ENCODE data around the gene ELMOD1. TPM values are rescaled to one million over a fixed set of nuclear protein-coding genes. Genes with fewer than 3 reads are reported as not detected.

The ELMOD1 gene
- total RNA-seq, 4 donors from 2014 or later, result not detected

- WGBS, 2 donors, result 54 to 77% methylated on average over 3 of the region's 3 CpGs
- no peaks in the 10 kb centered on the region for H3K9me3 ChIP-seq
- no peak overlapping the region for H3K27ac ChIP-seq
- no peaks in the 10 kb centered on the region for H3K36me3 ChIP-seq
- H3K4me1 ChIP-seq, result peaks cover 0 to 4% (median 0%) of the 10 kb centered on the region in 3 donors
- DNase-seq, result no peak
- H3K27me3 ChIP-seq, result peaks cover 0 to 8% (median 0%) of the 10 kb centered on the region in 4 donors
- no peak for TF ChIP-seq POLR2A (IDR thresholded peaks at IDR 0.05)
- TF ChIP-seq, protein P1, sequence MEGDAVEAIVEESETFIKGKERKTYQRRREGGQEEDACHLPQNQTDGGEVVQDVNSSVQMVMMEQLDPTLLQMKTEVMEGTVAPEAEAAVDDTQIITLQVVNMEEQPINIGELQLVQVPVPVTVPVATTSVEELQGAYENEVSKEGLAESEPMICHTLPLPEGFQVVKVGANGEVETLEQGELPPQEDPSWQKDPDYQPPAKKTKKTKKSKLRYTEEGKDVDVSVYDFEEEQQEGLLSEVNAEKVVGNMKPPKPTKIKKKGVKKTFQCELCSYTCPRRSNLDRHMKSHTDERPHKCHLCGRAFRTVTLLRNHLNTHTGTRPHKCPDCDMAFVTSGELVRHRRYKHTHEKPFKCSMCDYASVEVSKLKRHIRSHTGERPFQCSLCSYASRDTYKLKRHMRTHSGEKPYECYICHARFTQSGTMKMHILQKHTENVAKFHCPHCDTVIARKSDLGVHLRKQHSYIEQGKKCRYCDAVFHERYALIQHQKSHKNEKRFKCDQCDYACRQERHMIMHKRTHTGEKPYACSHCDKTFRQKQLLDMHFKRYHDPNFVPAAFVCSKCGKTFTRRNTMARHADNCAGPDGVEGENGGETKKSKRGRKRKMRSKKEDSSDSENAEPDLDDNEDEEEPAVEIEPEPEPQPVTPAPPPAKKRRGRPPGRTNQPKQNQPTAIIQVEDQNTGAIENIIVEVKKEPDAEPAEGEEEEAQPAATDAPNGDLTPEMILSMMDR (IDR thresholded peaks at IDR 0.05), result no peak
- no peak overlapping the region for H3K4me3 ChIP-seq
- intact Hi-C loops (cut with DNase I), result no loop called here
Measured at GRCh38 chr11:107707215-107707671, 116.3 kb downstream of the ELMOD1 start.

- Histone ChIP-seq H3K36me3 (no peaks in the 10 kb centered on the region), H3K4me1 (peaks cover 0 to 4% (median 0%) of the 10 kb centered on the region in 3 donors), H3K4me3 (no peak overlapping the region), H3K27me3 (peaks cover 0 to 6% (median 0%) of the 10 kb centered on the region in 4 donors), H3K9me3 (no peaks in the 10 kb centered on the region), H3K27ac (no peak overlapping the region)
- DNase-seq, result no peak
- 23 to 73% methylated on average over 4 of the region's 4 CpGs for WGBS, 2 donors
- intact Hi-C loops (cut with DNase I), result no loop called here
- TF ChIP-seq, protein P1 (IDR thresholded peaks at IDR 0.05), result no peak
- TF ChIP-seq POLR2A (IDR thresholded peaks at IDR 0.05), result no peak
Measured at GRCh38 chr11:107707807-107708206, 116.9 kb downstream of the ELMOD1 start.

DNA sequence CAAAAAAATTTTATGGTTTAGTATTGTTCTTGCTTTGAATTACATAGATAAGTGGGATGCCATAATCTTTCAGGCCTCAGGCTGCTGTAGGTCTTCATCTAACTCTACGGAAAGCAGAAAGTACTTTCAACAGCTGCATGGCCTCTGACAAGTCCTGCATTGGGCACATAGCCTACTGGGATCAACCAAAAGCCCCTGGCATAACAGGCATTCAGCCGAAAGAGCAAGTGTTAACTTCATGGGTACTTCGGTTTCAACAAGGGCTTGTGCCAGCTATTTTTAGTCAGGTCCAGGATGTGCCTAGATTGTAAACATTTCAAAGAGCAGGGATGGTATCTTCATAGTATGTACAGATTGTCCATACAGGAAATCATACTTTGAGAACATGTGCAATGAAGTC lies 117.8 kb downstream of the ELMOD1 start:
- Histone ChIP-seq H3K9me3 (no peaks in the 10 kb centered on the region), H3K27me3 (peaks cover 0 to 6% (median 0%) of the 10 kb centered on the region in 4 donors), H3K27ac (no peak overlapping the region), H3K36me3 (no peaks in the 10 kb centered on the region), H3K4me3 (no peak overlapping the region), H3K4me1 (peaks cover 0 to 4% (median 0%) of the 10 kb centered on the region in 3 donors)
- intact Hi-C loops (cut with DNase I), result no loop called here
- WGBS, 2 donors, result 64 to 68% methylated on average over 3 of the region's 3 CpGs
- no peak for TF ChIP-seq POLR2A (IDR thresholded peaks at IDR 0.05)
- TF ChIP-seq, protein P1 (IDR thresholded peaks at IDR 0.05), result no peak
- DNase-seq, result no peak

- TF ChIP-seq, protein P1 (IDR thresholded peaks at IDR 0.05), result no peak
- no peak for TF ChIP-seq POLR2A (IDR thresholded peaks at IDR 0.05)
- 80 to 94% methylated on average over 1 of the region's 1 CpG for WGBS, 2 donors
- Histone ChIP-seq H3K4me3 (no peak overlapping the region), H3K36me3 (no peaks in the 10 kb centered on the region), H3K4me1 (no peaks in the 10 kb centered on the region), H3K27me3 (peaks cover 0 to 6% (median 0%) of the 10 kb centered on the region in 4 donors), H3K9me3 (no peaks in the 10 kb centered on the region), H3K27ac (no peak overlapping the region)
- intact Hi-C loops (cut with DNase I), result no loop called here
- DNase-seq, result no peak
Measured at GRCh38 chr11:107710301-107710700, 119.4 kb downstream of the ELMOD1 start.

DNA sequence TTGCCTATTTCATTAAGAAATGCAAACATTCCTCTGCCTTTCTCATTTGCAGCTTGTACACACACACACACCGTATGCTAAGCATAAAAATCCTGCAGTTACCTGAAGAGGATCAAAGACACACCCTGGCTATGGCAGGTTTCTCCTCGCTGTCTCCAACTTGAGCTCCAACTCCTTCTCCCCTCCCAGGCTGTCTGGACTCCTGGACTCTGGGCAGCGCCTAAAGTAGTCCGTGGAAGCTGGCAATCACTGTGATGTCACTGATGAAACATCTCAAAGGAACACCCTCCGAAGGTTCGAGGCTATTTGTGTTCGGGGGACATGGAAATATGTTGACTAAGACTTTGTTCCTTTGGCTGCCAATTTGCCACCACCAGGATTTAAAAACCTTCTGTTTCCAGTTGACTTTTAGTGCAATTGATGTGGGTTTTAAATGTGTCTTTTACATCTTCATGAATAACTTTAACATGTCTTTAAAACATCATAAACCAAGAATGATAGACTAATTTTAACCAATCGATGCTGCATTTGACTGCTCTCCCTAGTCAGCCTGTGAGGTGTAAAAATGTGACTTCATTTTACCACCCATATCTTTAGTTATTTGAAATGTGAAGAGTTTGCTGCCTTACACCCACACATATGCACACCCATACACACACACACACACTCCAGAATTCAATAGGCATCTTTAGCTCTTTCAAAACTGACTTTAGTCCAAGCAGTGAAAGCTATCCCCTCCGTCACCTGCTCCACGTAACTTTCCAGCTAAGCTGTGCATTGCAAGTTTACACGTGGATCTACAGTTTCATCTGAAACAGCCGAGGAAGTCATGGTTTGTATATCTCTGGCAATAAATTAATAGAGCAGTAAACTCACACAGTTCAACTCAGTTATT lies 121.2 kb downstream of the ELMOD1 start, which contains the start of gene SLN:
Gene SLN, minus strand, starts transcription at position 196 of the 895 bp plus-strand sequence.
- Histone ChIP-seq H3K27ac (no peak within 1 kb of the TSS), H3K36me3 (no peaks in the 10 kb centered on the region), H3K27me3 (peaks cover 0 to 6% (median 0%) of the 10 kb centered on the region in 4 donors), H3K9me3 (no peaks in the 10 kb centered on the region), H3K4me3 (no peak within 1 kb of the TSS), H3K4me1 (no peaks in the 10 kb centered on the region)
- intact Hi-C loops (cut with DNase I), result no loop called here
- no peak for TF ChIP-seq POLR2A (IDR thresholded peaks at IDR 0.05)
- TF ChIP-seq, protein P1 (IDR thresholded peaks at IDR 0.05), result no peak
- 54 to 55% methylated on average over 12 of the region's 12 CpGs for WGBS, 2 donors
- DNase-seq, result no peak
